ENCODE measurements around the gene SLC12A1.

DNA sequence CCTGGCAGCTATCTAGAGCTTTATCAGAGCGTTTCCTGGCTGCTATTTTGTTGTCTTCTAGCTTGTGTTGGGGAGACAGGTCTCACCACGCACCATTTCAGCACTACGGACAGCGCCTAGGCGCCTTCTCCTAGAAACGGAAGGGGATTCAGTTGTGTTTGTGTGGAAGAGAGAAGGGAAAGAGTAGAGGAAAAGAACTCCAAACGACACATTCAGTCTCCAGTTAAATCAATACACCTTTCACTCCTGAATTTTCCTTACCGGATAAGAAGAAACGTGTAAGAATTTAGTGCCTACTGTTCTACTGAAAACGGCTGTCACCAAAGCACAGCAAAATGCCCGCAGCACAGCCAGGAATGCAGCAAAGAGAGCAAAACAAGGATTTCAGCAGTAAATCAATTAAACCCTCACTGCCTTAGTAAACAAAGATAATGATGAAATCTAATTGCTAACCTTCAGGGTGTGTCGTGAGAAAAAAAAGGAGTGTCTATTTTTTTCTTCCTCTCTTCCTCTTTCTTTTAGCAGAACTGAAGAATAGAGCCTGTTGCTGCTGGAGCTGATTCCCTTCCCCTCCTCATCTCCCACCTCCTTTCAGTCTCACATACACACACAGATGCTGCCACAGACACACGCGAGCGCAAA lies 15.0 kb upstream of the SLC12A1 start:
- TF ChIP-seq, protein P1, sequence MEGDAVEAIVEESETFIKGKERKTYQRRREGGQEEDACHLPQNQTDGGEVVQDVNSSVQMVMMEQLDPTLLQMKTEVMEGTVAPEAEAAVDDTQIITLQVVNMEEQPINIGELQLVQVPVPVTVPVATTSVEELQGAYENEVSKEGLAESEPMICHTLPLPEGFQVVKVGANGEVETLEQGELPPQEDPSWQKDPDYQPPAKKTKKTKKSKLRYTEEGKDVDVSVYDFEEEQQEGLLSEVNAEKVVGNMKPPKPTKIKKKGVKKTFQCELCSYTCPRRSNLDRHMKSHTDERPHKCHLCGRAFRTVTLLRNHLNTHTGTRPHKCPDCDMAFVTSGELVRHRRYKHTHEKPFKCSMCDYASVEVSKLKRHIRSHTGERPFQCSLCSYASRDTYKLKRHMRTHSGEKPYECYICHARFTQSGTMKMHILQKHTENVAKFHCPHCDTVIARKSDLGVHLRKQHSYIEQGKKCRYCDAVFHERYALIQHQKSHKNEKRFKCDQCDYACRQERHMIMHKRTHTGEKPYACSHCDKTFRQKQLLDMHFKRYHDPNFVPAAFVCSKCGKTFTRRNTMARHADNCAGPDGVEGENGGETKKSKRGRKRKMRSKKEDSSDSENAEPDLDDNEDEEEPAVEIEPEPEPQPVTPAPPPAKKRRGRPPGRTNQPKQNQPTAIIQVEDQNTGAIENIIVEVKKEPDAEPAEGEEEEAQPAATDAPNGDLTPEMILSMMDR (IDR thresholded peaks at IDR 0.05) = no peak
- no peak for TF ChIP-seq POLR2A (IDR thresholded peaks at IDR 0.05)
- no peak for TF ChIP-seq EP300 (IDR thresholded peaks at IDR 0.05)
- no peak for TF ChIP-seq POLR2AphosphoS5 (IDR thresholded peaks at IDR 0.05)
